Stimulated activated memory B cell treated with anti-CD40 and anti-IgM and Interleukin-4, amounts not matched to agents 10 μg/mL and 1 μg/mL and 100 μg/mL, for 72 hours (primary cell): Measurements from ENCODE around the gene PTPRC.
A peak's percentile ranks its signal among the peaks of the same experiment; 100 is the strongest.

Experiments
- ATAC-seq: fragments of 150-1000 bp; cut with Tn5 transposase; 2 replicates; pipeline ENCODE4 v1.10.0; 2021
- H3K27ac Mint-ChIP-seq: one replicate; pipeline ENCODE4 v1.8.0; 2022; ENCODE audit warnings: mild to moderate bottlenecking, mixed read lengths
- H3K27me3 Mint-ChIP-seq: one replicate; pipeline ENCODE4 v1.8.0; 2022; ENCODE audit warnings: mixed read lengths
- H3K36me3 Mint-ChIP-seq: one replicate; pipeline ENCODE4 v1.8.0; 2022; ENCODE audit warnings: mixed read lengths
- H3K4me1 Mint-ChIP-seq: one replicate; pipeline ENCODE4 v1.8.0; 2022; ENCODE audit warnings: mixed read lengths
- H3K4me3 Mint-ChIP-seq: one replicate; pipeline ENCODE4 v1.8.0; 2022; ENCODE audit warnings: mild to moderate bottlenecking, moderate library complexity, mixed read lengths
- H3K9me3 Mint-ChIP-seq: one replicate; pipeline ENCODE4 v1.8.0; 2022; ENCODE audit warnings: mixed read lengths

Gene PTPRC

DNA sequence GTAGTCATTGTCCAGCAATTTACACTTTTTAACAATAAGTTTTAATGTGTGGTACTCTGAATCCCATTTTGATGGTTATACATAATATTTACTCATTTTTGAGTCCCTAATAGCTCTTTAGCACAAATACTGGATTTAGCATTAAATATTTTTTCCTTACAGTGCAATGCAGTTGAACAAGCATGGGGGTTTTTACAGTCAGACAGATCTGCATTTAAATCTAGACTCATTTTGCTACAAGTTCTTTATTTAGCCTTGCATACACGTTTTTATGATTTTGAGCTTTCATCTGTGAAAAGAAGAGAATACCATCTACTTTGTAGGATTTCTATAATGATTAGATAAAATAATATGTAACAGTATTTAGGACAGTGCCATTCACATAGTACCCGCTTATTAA lies 44.0 kb downstream of the PTPRC start:
- H3K4me3 Mint-ChIP-seq: peak overlapping the region; percentile 25

GRCh38 chr1:198683449-198683848 lies 44.6 kb downstream of the PTPRC start:
- Mint-ChIP-seq H3K36me3 (peaks cover 20% of the 10 kb centered on the region), H3K4me1 (peaks cover 67% of the 10 kb centered on the region), H3K27ac (peak overlapping the region; percentile 94), H3K4me3 (peak overlapping the region; percentile 12), H3K9me3 (no peaks in the 10 kb centered on the region), H3K27me3 (no peaks in the 10 kb centered on the region)
- no peak for ATAC-seq

More for the DNA sequence above, 44.0 kb downstream of the PTPRC start:
- peak overlapping the region; percentile 94 for H3K27ac Mint-ChIP-seq
- no peaks in the 10 kb centered on the region for H3K27me3 Mint-ChIP-seq
- no peak for ATAC-seq
- peaks cover 20% of the 10 kb centered on the region for H3K36me3 Mint-ChIP-seq
- peaks cover 73% of the 10 kb centered on the region for H3K4me1 Mint-ChIP-seq
- no peaks in the 10 kb centered on the region for H3K9me3 Mint-ChIP-seq

- no peaks in the 10 kb centered on the region for H3K27me3 Mint-ChIP-seq
- H3K4me3 Mint-ChIP-seq: no peak overlapping the region
- H3K9me3 Mint-ChIP-seq: no peaks in the 10 kb centered on the region
- H3K4me1 Mint-ChIP-seq: peaks cover 62% of the 10 kb centered on the region
- ATAC-seq: no peak
- H3K36me3 Mint-ChIP-seq: peaks cover 21% of the 10 kb centered on the region
- peak overlapping the region; percentile 40 for H3K27ac Mint-ChIP-seq
Measured at GRCh38 chr1:198686069-198686728, 47.4 kb downstream of the PTPRC start.

DNA sequence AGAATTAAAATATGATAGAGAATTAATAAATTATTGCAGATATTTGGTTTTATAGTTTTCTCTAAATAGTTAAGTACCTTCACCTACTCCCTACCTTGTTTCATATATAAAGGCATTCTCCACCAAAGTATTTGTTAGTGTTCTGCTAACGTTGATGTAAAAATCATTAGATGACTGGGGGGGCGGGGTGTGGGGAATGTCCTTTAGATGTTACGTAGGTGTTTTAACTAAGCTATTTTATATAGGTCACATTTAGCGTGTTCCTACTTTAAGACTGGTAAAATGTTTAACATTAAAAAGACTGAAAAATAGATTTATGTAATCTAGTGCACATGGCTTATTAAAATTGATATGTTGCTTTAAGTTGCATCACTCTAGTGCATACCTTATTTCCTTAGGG lies 48.6 kb downstream of the PTPRC start:
- Mint-ChIP-seq H3K4me3 (no peak overlapping the region), H3K36me3 (peaks cover 26% of the 10 kb centered on the region), H3K9me3 (no peaks in the 10 kb centered on the region), H3K4me1 (peaks cover 63% of the 10 kb centered on the region), H3K27me3 (no peaks in the 10 kb centered on the region), H3K27ac (no peak overlapping the region)
- no peak for ATAC-seq

- Mint-ChIP-seq H3K9me3 (no peaks in the 10 kb centered on the region), H3K27me3 (no peaks in the 10 kb centered on the region), H3K4me3 (no peak overlapping the region), H3K36me3 (peaks cover 36% of the 10 kb centered on the region), H3K27ac (peak overlapping the region; percentile 57), H3K4me1 (peaks cover 55% of the 10 kb centered on the region)
- no peak for ATAC-seq
Measured at GRCh38 chr1:198691063-198691462, 52.2 kb downstream of the PTPRC start.

- Mint-ChIP-seq H3K27me3 (no peaks in the 10 kb centered on the region), H3K4me1 (peaks cover 58% of the 10 kb centered on the region), H3K4me3 (no peak overlapping the region), H3K36me3 (peaks cover 57% of the 10 kb centered on the region), H3K27ac (peak overlapping the region; percentile 72), H3K9me3 (no peaks in the 10 kb centered on the region)
- no peak for ATAC-seq
Measured at GRCh38 chr1:198693321-198693720, 54.5 kb downstream of the PTPRC start.

GRCh38 chr1:198694542-198694941 lies 55.7 kb downstream of the PTPRC start:
- no peaks in the 10 kb centered on the region for H3K9me3 Mint-ChIP-seq
- no peak for ATAC-seq
- no peak overlapping the region for H3K4me3 Mint-ChIP-seq
- peak overlapping the region; percentile 72 for H3K27ac Mint-ChIP-seq
- peaks cover 62% of the 10 kb centered on the region for H3K36me3 Mint-ChIP-seq
- H3K27me3 Mint-ChIP-seq: no peaks in the 10 kb centered on the region
- H3K4me1 Mint-ChIP-seq: peaks cover 61% of the 10 kb centered on the region

DNA sequence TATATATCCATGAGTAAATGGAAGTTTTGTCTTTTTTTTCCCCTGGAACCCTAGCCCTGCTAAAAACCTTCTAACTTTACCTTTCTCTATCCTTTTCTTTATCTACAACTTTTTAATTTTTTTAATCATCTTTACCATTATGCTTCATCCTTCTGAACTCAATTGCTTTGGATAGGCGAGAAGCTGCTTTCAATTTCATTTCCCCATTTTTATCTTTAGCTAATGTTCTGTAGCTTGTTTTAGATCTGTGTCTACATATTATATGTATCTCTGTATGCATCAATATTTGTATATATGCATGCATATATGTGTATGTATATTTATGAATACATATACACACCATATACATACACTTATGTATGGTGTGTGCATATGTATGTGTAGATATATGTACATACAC lies 57.4 kb downstream of the PTPRC start:
- peaks cover 57% of the 10 kb centered on the region for H3K4me1 Mint-ChIP-seq
- no peaks in the 10 kb centered on the region for H3K9me3 Mint-ChIP-seq
- no peak for ATAC-seq
- H3K27me3 Mint-ChIP-seq: no peaks in the 10 kb centered on the region
- H3K4me3 Mint-ChIP-seq: peak overlapping the region; percentile 63
- H3K27ac Mint-ChIP-seq: peak overlapping the region; percentile 90
- peaks cover 64% of the 10 kb centered on the region for H3K36me3 Mint-ChIP-seq

GRCh38 chr1:198699167-198700015 lies 60.6 kb downstream of the PTPRC start:
- no peak for ATAC-seq
- Mint-ChIP-seq H3K36me3 (peaks cover 75% of the 10 kb centered on the region), H3K27ac (peak overlapping the region; percentile 80), H3K9me3 (no peaks in the 10 kb centered on the region), H3K4me3 (peak overlapping the region; percentile 34), H3K4me1 (peaks cover 52% of the 10 kb centered on the region), H3K27me3 (no peaks in the 10 kb centered on the region)

GRCh38 chr1:198700016-198700392 lies 61.2 kb downstream of the PTPRC start:
- H3K4me1 Mint-ChIP-seq: peaks cover 48% of the 10 kb centered on the region
- H3K4me3 Mint-ChIP-seq: no peak overlapping the region
- peak overlapping the region; percentile 80 for H3K27ac Mint-ChIP-seq
- no peak for ATAC-seq
- peaks cover 79% of the 10 kb centered on the region for H3K36me3 Mint-ChIP-seq
- no peaks in the 10 kb centered on the region for H3K27me3 Mint-ChIP-seq
- H3K9me3 Mint-ChIP-seq: no peaks in the 10 kb centered on the region

DNA sequence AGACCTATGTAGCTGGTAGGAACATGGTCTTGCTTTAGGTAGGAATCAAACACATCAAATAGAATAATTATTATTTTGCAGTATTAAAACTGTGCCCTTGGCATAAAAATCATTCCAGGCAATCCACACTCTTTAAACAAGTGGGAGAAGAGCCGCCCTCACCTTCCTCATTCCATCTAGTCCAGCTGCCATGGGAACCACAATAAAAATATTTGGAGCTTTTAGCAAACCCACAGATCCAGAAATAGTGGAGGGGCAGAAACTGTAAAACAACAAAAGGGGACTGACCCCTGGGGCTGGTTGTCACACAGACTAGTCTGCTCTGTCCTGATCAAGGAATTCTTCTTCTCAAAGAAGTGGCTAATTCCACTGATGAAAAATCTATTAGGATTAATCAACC lies 61.6 kb downstream of the PTPRC start:
- no peak overlapping the region for H3K4me3 Mint-ChIP-seq
- peaks cover 79% of the 10 kb centered on the region for H3K36me3 Mint-ChIP-seq
- H3K4me1 Mint-ChIP-seq: peaks cover 52% of the 10 kb centered on the region
- H3K9me3 Mint-ChIP-seq: no peaks in the 10 kb centered on the region
- H3K27ac Mint-ChIP-seq: peak overlapping the region; percentile 80
- ATAC-seq: no peak
- no peaks in the 10 kb centered on the region for H3K27me3 Mint-ChIP-seq

DNA sequence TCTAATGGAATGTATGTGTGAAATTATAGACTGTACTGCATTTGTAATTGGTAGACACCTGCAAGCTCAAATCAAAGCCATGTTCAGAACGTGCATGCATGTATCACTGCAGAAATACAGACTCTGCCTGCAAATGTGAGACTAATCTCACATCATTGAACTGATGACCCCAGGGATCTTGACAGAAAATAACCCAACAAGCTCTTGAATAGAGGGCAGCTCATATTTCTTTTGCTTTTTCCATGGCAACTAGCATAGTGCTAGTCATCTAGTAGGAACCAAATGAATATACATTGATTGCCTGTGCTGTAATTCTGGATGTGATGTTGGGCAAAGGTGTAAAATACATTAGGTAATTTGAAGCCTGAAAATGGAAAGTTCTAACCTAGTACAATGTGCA lies 62.4 kb downstream of the PTPRC start:
- Mint-ChIP-seq H3K9me3 (no peaks in the 10 kb centered on the region), H3K27ac (peak overlapping the region; percentile 80), H3K27me3 (no peaks in the 10 kb centered on the region), H3K36me3 (peaks cover 81% of the 10 kb centered on the region), H3K4me3 (no peak overlapping the region), H3K4me1 (peaks cover 47% of the 10 kb centered on the region)
- no peak for ATAC-seq

GRCh38 chr1:198701766-198702539 lies 63.1 kb downstream of the PTPRC start:
- Mint-ChIP-seq H3K36me3 (peaks cover 75% of the 10 kb centered on the region), H3K27me3 (no peaks in the 10 kb centered on the region), H3K9me3 (no peaks in the 10 kb centered on the region), H3K27ac (peak overlapping the region; percentile 80), H3K4me3 (no peak overlapping the region), H3K4me1 (peaks cover 40% of the 10 kb centered on the region)
- ATAC-seq: peak; percentile 87

- no peak for ATAC-seq
- no peaks in the 10 kb centered on the region for H3K9me3 Mint-ChIP-seq
- peaks cover 13% of the 10 kb centered on the region for H3K4me1 Mint-ChIP-seq
- H3K4me3 Mint-ChIP-seq: no peak overlapping the region
- H3K27me3 Mint-ChIP-seq: no peaks in the 10 kb centered on the region
- peaks cover 62% of the 10 kb centered on the region for H3K36me3 Mint-ChIP-seq
- H3K27ac Mint-ChIP-seq: peak overlapping the region; percentile 65
Measured at GRCh38 chr1:198708761-198709525, 70.1 kb downstream of the PTPRC start.

GRCh38 chr1:198711837-198712236 lies 73.0 kb downstream of the PTPRC start:
- H3K9me3 Mint-ChIP-seq: no peaks in the 10 kb centered on the region
- no peaks in the 10 kb centered on the region for H3K27me3 Mint-ChIP-seq
- peaks cover 12% of the 10 kb centered on the region for H3K4me1 Mint-ChIP-seq
- H3K27ac Mint-ChIP-seq: no peak overlapping the region
- no peak for ATAC-seq
- no peak overlapping the region for H3K4me3 Mint-ChIP-seq
- peaks cover 67% of the 10 kb centered on the region for H3K36me3 Mint-ChIP-seq
